Activated CD8-positive, alpha-beta memory T cell treated with anti-CD3 and anti-CD28 coated beads for 36 hours (primary cell): ENCODE measurements around the gene CTRL. TPM values are rescaled to one million over a fixed set of nuclear protein-coding genes. Genes with fewer than 3 reads are reported as not detected.

Source experiments
- CTCF ChIA-PET: fragments of 350-600 bp; sonication (Branson Sonifier 250); formaldehyde crosslinking; loops from one replicate; lab custom pipeline; 2021; ENCODE audit warnings: antibody characterized with exemption; lab: Charles Lee
- POLR2A ChIA-PET: fragments of 350-600 bp; sonication (Branson Sonifier 250); formaldehyde crosslinking; loops from one replicate; lab custom pipeline; 2021; ENCODE audit warnings: antibody characterized with exemption; lab: Charles Lee
- total RNA-seq, 2 experiments: library from RNA; stranded (reverse); gene quantifications; one replicate each; pipeline ENCODE4 v1.2.3, GENCODE V29; 2021

CTRL gene
- total RNA-seq, 2 experiments from 2014 or later: 2.7 to 4.5 TPM

GRCh38 chr16:67965668-67966548 lies 34.2 kb upstream of the CTRL start:
- POLR2A ChIA-PET: no interaction called here
- CTCF ChIA-PET: interaction anchor here (0.6 to 2.2 kb wide), 5 partner anchors 11 to 118 kb away, joined by 3 to 6 read pairs (median 4); no protein-coding TSS in a partner anchor

GRCh38 chr16:67964477-67965131 lies 32.9 kb upstream of the CTRL start:
- ChIA-PET POLR2A (no interaction called here), CTCF (interaction anchor here (2.2 kb wide), 1 partner anchor 29 kb away, joined by 6 read pairs; no protein-coding TSS in a partner anchor)

GRCh38 chr16:67963662-67964321 lies 32.1 kb upstream of the CTRL start:
- ChIA-PET CTCF (no interaction called here), POLR2A (no interaction called here)

GRCh38 chr16:67963292-67963661 lies 31.6 kb upstream of the CTRL start:
- ChIA-PET CTCF (no interaction called here), POLR2A (interaction anchor here (0.6 kb wide), 2 partner anchors 102 to 347 kb away, joined by 3 to 5 read pairs; partner anchors contain the start of genes PRMT7 and SLC7A6OS)

GRCh38 chr16:67962135-67962534 lies 30.5 kb upstream of the CTRL start:
- POLR2A ChIA-PET: no interaction called here
- CTCF ChIA-PET: no interaction called here

- POLR2A ChIA-PET: no interaction called here
- CTCF ChIA-PET: interaction anchor here (1.5 kb wide), 1 partner anchor 19 kb away, joined by 5 read pairs; no protein-coding TSS in a partner anchor
These were observed 29.9 kb upstream of the CTRL start for GRCh38 chr16:67961551-67961957.

- POLR2A ChIA-PET: interaction anchor here (0.6 kb wide), 1 partner anchor 1386 kb away, joined by 3 read pairs; no protein-coding TSS in a partner anchor
- CTCF ChIA-PET: interaction anchor here (0.6 kb wide), 1 partner anchor 153 kb away, joined by 3 read pairs; no protein-coding TSS in a partner anchor
These were observed 28.1 kb upstream of the CTRL start for GRCh38 chr16:67959536-67960329.

- CTCF ChIA-PET: no interaction called here
- POLR2A ChIA-PET: no interaction called here
These were observed 26.0 kb upstream of the CTRL start for GRCh38 chr16:67957622-67958021.

GRCh38 chr16:67954421-67955196 lies 22.9 kb upstream of the CTRL start:
- ChIA-PET CTCF (interaction anchor here (1.4 to 1.7 kb wide), 2 partner anchors 12 to 71 kb away, joined by 3 to 6 read pairs; no protein-coding TSS in a partner anchor), POLR2A (no interaction called here)

GRCh38 chr16:67953641-67954375 lies 22.1 kb upstream of the CTRL start:
- ChIA-PET CTCF (interaction anchor here (1.4 kb wide), 1 partner anchor 70 kb away, joined by 3 read pairs; no protein-coding TSS in a partner anchor), POLR2A (no interaction called here)

- ChIA-PET CTCF (interaction anchor here (0.6 to 1.4 kb wide), 2 partner anchors 9 to 11 kb away, joined by 3 to 4 read pairs; no protein-coding TSS in a partner anchor), POLR2A (no interaction called here)
These were observed 19.8 kb upstream of the CTRL start for GRCh38 chr16:67951485-67951884.

GRCh38 chr16:67950335-67950843 lies 18.7 kb upstream of the CTRL start:
- ChIA-PET POLR2A (interaction anchor here (0.7 to 1.2 kb wide), 3 partner anchors 13 to 178 kb away, joined by 3 to 5 read pairs (median 3); partner anchors contain the start of gene PSMB10), CTCF (interaction anchor here (1.4 kb wide), 1 partner anchor 8 kb away, joined by 4 read pairs; no protein-coding TSS in a partner anchor)

GRCh38 chr16:67949645-67950044 lies 18.0 kb upstream of the CTRL start:
- ChIA-PET POLR2A (interaction anchor here (0.7 to 1.2 kb wide), 3 partner anchors 9 to 177 kb away, joined by 3 read pairs; partner anchors contain the start of gene PSMB10), CTCF (no interaction called here)

GRCh38 chr16:67948015-67948414 lies 16.4 kb upstream of the CTRL start:
- ChIA-PET POLR2A (no interaction called here), CTCF (no interaction called here)

- CTCF ChIA-PET: no interaction called here
These were observed 15.4 kb upstream of the CTRL start for GRCh38 chr16:67946966-67947558.

GRCh38 chr16:67946128-67946569 lies 14.5 kb upstream of the CTRL start:
- ChIA-PET CTCF (no interaction called here), POLR2A (no interaction called here)

More at GRCh38 chr16:67946966-67947558, 15.4 kb upstream of the CTRL start:
- POLR2A ChIA-PET: no interaction called here
